Frontal cortex (tissue), 4 donors: ENCODE data around the gene AKTIP. TPM values are rescaled to one million over a fixed set of nuclear protein-coding genes. Genes with fewer than 3 reads are reported as not detected.
"Not testable (repeated sequence)": the region's sequence is repeated elsewhere in the genome, so short reads cannot be mapped to it uniquely, and the experiment has no call there.

Experiments used
- DNase-seq, 2 donors: peaks; one replicate each; pipeline ENCODE4 v3.0.0; 2012; ENCODE audit warnings: low spot score in 2 of 2
- FAIRE-seq: peaks from 2 replicates; lab custom pipeline; 2012; peaks lifted over from hg19 to GRCh38; lab: Jason Lieb, UNC
- total RNA-seq: library from RNA; depleted of rRNA; stranded (reverse); fragments of >200 nt; gene quantifications from one replicate; pipeline ENCODE4 v1.2.3, GENCODE V29; 2014
- donor health status: control.
- donor health status: control.
- donor health status: control.

The AKTIP gene
- total RNA-seq, result 43.2 TPM

- DNase-seq (peak in 1 of 2 donors; percentile 54), FAIRE-seq (no peak)
Measured at GRCh38 chr16:53502331-53503269, at the start of gene AKTIP. TSS of gene AKTIP (minus strand) at chr16:53503209. CDS start at chr16:53500259, 2,950 bp downstream.

- DNase-seq, result peak; percentile 47 to 80
- FAIRE-seq, result no peak
Measured at GRCh38 chr16:53549970-53550690, 47.1 kb upstream of the AKTIP start.

- DNase-seq (no peak), FAIRE-seq (no peak)
Measured at GRCh38 chr16:53546988-53547391, 44.0 kb upstream of the AKTIP start.

GRCh38 chr16:53545433-53545832, 42.4 kb upstream of the AKTIP start:
- DNase-seq (no peak), FAIRE-seq (no peak)

- FAIRE-seq (no peak), DNase-seq (no peak)
Measured at GRCh38 chr16:53542283-53542682, 39.3 kb upstream of the AKTIP start.

GRCh38 chr16:53541326-53541725, 38.3 kb upstream of the AKTIP start:
- FAIRE-seq (no peak), DNase-seq (no peak)

GRCh38 chr16:53539759-53540718, 37.0 kb upstream of the AKTIP start:
- DNase-seq, FAIRE-seq: not testable (repeated sequence)

GRCh38 chr16:53539346-53539745, 36.3 kb upstream of the AKTIP start:
- FAIRE-seq, DNase-seq: not testable (repeated sequence)

GRCh38 chr16:53537626-53538025, 34.6 kb upstream of the AKTIP start:
- FAIRE-seq (no peak), DNase-seq (no peak)

- FAIRE-seq (no peak), DNase-seq (no peak)
Measured at GRCh38 chr16:53534206-53534605, 31.2 kb upstream of the AKTIP start.

- no peak for FAIRE-seq
- no peak for DNase-seq
Measured at GRCh38 chr16:53530741-53531140, 27.7 kb upstream of the AKTIP start.

- DNase-seq, result no peak
- no peak for FAIRE-seq
Measured at GRCh38 chr16:53530046-53530445, 27.0 kb upstream of the AKTIP start.

GRCh38 chr16:53529513-53529912, 26.5 kb upstream of the AKTIP start:
- DNase-seq (no peak), FAIRE-seq (no peak)

- no peak for FAIRE-seq
Measured at GRCh38 chr16:53528797-53529196, 25.8 kb upstream of the AKTIP start.

GRCh38 chr16:53523971-53524548, 21.1 kb upstream of the AKTIP start:
- FAIRE-seq, result no peak
- DNase-seq, result no peak

More at GRCh38 chr16:53528797-53529196, 25.8 kb upstream of the AKTIP start:
- DNase-seq, result no peak

GRCh38 chr16:53523126-53523804, 20.3 kb upstream of the AKTIP start:
- FAIRE-seq (no peak), DNase-seq (no peak)

GRCh38 chr16:53519417-53520091, 16.5 kb upstream of the AKTIP start:
- DNase-seq (no peak), FAIRE-seq (no peak)
